AG10803 (cell line): ENCODE data around the gene FCHSD2.

Experiments used
- DNase-seq: peaks from one replicate; pipeline ENCODE4 v3.0.0; 2010; ENCODE audit warnings: low read depth
- H3K4me3 ChIP-seq: 2 replicates; pipeline ENCODE4 v1.5.1; 2011; ENCODE audit warnings: mild to moderate bottlenecking, low read length, control low read depth
- CTCF ChIP-seq: conservative IDR thresholded peaks from 2 replicates; pipeline ENCODE4 v1.5.1; 2011; ENCODE audit warnings: mild to moderate bottlenecking, low read length, control low read depth, inconsistent platforms

FCHSD2 gene

GRCh38 chr11:72975778-72976521, 166.2 kb downstream of the FCHSD2 start:
- DNase-seq, result peak; percentile 88
- TF ChIP-seq CTCF, result no peak
- H3K4me3 ChIP-seq, result no peak overlapping the region

- no peak for TF ChIP-seq CTCF
- no peak for DNase-seq
- no peak overlapping the region for H3K4me3 ChIP-seq
Measured at GRCh38 chr11:72974487-72975205, 167.5 kb downstream of the FCHSD2 start.

GRCh38 chr11:72972496-72973128, 169.5 kb downstream of the FCHSD2 start:
- no peak overlapping the region for H3K4me3 ChIP-seq
- no peak for TF ChIP-seq CTCF
- peak; percentile 67 for DNase-seq

GRCh38 chr11:72971192-72971967, 170.7 kb downstream of the FCHSD2 start:
- no peak for TF ChIP-seq CTCF
- DNase-seq, result no peak
- no peak overlapping the region for H3K4me3 ChIP-seq

- no peak for TF ChIP-seq CTCF
- no peak overlapping the region for H3K4me3 ChIP-seq
- DNase-seq, result no peak
Measured at GRCh38 chr11:72970557-72971118, 171.5 kb downstream of the FCHSD2 start.

- H3K4me3 ChIP-seq, result no peak overlapping the region
- no peak for TF ChIP-seq CTCF
- peak; percentile 81 for DNase-seq
Measured at GRCh38 chr11:72969894-72970335, 172.2 kb downstream of the FCHSD2 start.
